ENCODE measurements around the gene GP1BB.

The GP1BB gene

GRCh38 chr22:19727310-19728150 lies 4.2 kb downstream of the GP1BB start:
- no peak for DNase-seq (ENCODE audit: low read depth)

DNA sequence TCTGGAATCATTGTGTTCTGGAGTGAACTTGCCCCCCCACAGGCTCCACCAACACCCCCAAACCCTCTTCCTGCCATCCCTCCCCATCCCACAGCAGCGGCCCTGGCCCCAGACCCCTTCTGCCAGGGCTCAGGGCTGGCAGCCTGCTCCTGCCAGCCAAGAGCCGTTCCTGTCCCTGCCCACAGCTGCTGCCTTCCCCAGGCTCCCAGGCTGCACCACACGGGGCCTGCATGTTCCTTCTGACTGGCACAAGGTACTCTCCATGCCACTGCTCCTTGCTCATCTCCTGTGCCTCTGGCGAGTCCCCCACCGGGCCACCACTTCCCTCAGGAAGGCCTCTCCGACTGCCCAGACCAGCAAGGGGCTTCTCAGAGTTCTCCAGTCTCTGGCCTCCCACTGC lies 4.9 kb downstream of the GP1BB start:
- no peak for DNase-seq (ENCODE audit: low read depth)

DNA sequence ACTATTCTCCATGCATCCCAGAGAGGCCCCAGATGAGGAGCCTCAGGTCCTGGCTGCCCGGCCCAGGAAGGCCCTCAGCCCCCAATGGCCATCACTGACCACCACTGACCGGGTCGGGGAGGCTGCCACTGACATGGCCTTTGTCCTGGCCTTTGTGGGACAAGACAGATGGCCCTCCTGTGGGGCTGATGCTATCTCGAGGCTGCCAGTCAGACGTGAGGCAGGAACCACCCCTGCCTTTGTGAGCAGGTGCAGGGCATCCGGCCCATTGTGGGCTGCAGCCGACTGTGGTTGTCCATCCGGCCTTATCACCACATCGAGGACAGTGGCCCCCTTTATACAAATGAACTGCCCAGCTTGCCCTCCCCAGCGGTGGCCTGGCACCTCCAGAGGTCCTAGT lies 5.5 kb downstream of the GP1BB start:
- no peak for DNase-seq (ENCODE audit: low read depth)

GRCh38 chr22:19729507-19729906 lies 6.2 kb downstream of the GP1BB start:
- DNase-seq (ENCODE audit: low read depth) = no peak

DNA sequence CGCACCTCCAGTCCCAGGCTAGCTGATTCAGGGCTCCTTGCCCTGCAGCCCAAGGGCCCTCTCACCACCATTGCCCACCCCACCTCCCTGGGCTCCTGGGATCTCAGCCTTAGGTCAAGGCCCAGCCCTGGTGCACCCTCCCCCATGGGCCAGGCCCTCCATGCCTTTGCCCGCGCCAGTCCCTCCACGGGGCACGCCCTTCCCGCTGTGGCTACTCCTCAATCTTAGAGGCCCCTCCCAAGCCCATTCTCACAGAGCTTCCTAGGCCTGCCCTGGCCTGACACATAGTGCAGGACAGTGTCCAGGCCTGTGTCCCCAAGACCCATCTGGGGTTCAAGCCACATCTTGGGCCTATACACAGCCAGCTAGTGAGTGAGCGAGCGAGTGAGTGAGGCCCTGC lies 6.9 kb downstream of the GP1BB start:
- DNase-seq (ENCODE audit: low read depth) = no peak

DNA sequence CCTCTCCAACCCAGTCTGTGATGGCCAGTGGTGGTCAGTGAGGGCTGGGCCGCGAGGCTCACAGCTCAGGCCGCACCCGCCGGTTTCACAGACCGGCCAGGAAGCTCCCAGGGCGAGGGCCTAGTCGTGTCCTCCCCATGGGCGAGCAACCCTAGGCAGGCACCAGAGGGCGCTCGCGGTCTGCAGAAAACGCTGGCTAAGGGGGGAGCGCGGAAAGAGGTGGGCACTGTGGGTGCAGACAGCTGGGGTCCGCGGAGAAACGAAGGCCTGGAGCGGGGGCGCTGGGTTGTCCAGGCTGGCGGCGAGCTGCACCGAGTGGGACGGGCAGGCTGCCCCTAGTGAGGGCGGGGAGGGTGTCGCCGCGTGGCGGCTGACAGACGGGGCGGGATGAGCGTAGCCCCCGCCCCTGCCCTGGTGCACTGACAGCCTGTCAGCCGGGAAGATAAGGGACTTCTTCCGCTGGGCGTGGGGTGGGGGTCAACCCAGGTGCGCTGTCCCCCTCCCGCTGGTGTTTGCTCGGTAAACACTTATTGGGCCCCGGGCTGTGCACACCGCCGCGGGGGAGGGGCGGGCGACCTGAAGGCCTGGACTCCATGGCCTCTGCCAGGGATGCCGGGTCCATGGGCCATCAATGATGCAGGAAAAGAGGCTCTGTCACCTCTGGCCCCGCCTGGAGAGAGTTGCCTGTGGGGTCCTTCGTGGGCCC lies 7.5 kb downstream of the GP1BB start:
- DNase-seq (ENCODE audit: low read depth) = peak; percentile 86

GRCh38 chr22:19731361-19732135 lies 8.2 kb downstream of the GP1BB start:
- no peak for DNase-seq (ENCODE audit: low read depth)

GRCh38 chr22:19732403-19733113 lies 9.2 kb downstream of the GP1BB start:
- no peak for DNase-seq (ENCODE audit: low read depth)

DNA sequence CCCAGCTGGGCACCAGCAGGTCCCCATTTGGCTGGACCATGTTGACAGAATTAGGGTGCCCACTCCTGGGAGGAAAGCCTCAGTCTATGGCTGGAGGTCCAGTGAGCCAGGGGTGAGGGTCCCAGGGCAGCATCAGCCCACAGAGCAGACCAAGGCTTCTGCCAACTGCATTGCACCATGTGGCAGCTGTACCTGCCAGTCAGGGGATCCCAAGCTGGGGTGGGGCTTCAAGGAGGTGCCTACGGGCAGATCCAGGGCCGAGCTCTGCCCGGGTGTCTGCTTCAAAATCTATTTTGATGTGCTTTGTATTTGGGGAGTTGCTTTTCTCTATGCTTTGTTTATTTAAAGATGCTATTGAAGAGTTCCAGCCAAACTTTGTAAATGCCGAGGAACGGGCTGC lies 10.4 kb downstream of the GP1BB start:
- DNase-seq (ENCODE audit: low read depth) = no peak

- DNase-seq (ENCODE audit: low read depth) = no peak
Observed at GRCh38 chr22:19734163-19734562, 10.8 kb downstream of the GP1BB start.

- no peak for DNase-seq (ENCODE audit: low read depth)
Observed at GRCh38 chr22:19734837-19735382, 11.6 kb downstream of the GP1BB start.

DNA sequence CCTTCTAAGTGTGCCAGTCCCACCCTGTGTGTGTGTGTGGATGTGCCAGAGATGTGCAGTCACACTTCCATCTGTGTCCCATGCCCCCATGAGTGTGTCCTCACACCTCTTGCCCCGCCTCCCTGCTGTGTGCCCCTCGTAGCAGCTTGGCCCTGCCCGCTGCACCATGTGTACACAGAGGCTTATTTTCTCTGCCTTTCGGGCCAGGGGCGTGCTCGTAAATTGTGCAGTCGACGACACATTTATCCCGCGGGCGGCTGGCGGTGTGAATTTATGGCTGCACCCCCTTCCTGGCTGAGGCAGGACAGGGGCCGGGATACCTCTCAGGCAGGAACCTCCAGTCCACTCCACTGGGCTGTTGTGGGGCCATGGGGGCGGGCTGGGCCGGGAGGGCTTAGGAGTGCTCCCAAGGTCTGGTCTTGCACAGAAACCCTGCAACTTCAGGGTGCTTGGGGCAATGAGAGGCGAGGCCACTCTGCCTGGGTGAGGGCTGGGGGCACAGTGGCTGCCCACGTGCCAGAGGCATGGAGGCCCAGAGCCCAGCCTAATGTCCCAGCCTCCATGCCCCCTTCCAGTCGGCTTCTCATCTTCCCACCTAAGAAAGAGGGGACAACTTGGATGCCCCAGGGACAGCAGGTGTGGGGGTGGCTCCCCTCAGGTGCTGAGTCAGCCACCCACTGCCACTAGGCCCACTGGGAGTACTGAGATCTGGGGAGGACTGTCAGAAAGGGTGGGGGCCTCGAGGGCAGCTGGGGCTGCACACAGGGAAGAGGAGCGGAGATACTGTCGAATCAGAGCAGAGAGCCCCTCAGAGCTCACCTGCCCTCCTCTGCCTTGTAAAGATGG lies 12.5 kb downstream of the GP1BB start:
- DNase-seq (ENCODE audit: low read depth) = no peak

DNA sequence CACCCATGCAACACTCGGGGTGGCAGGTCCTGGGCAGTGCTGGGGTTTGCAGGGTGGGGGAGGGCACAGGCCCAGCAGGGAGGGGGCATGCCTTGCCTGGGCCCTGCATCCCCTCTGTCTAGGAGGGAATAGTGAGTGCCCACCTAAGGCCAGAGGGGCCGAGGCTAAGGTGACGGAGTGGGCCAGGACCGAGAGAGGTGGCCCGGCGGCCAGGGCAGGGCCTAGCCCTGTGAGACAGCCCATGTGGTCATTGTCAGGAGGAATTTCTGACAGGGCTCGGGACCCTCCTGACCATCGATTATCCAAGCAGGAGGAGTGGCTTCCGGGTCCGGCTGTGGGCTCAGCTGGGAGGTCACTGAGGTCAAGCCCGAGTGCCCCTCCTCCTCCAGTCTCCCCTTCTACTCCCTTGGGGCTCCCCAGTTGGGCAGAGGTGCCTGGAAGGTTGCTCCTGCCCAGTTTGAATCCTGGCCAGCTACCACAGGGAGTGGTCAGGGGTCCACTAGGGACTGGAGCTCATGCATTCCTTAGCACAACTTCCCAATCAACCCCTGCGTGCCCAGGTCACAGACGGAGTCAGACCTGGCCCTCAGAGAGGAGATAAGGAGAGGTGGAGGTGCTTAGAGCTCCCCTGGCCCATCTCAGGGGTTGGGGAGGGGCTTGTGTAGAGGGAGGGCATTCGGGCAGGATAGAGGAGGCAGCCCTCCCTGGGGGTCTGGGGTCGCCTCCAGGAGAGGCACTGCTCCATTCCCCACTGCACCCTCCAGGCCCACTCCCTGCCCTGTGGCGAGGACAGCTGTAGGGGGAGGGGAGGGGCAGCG lies 14.7 kb downstream of the GP1BB start:
- no peak for DNase-seq (ENCODE audit: low read depth)

DNA sequence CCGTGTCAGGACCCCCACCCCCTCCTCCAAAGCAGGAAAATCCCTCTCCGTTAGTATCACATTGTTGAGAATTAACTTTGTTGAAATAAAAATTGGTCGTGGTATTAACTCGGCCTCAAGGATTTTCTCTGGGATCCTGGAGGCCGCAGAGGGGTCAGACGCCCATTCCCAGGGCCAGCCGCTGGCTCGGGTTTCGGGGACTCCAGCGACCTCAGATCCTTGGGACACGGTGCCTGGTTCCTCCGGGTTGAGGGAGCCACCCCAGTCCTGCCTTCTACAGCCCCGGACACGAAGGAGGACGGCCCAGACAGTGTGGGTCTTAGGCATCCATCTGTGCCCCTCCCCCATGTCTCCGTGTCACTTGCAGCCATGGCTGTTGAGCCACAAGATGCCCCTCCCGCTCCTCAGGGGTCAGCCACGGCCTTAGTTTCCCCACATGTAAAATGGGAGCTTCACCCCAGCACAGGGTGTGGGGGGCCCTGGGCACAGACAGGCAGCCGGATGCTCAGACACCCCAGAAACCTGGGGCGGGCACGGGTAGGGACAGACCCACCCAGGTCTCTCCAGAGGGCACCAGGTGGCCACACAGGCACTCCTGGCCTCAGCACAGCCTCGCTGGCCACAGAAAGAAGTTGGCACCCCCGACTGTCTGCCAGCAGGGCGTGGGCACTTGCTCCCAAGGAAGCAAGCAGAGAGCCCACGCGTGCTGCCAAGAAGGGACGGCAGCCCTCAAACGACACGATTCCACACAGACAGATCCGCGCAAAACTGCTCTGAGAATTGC lies 15.5 kb downstream of the GP1BB start:
- no peak for DNase-seq (ENCODE audit: low read depth)

DNA sequence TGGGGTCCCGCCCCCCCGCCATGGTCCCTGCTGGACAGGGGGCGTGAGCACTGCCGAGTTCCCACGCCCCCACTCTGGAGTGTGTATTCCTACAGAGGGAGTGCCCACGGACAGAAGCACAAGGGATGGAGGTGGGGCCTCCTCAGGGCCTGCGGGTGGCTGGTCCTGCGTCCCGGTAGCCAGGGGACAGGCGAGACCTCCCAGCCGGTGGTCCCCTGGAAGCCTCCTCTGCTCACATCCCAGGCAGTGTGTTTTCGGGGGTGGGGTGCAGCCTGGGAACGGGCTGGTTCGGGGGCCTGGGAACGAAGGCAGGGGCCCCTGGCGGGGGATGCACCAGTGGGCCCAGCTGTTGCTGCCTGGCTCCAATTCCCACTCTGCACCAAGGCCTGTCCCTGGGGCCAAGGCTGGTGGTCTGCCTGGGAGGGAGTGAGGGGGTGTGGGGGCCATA lies 16.1 kb downstream of the GP1BB start:
- DNase-seq (ENCODE audit: low read depth) = no peak

DNA sequence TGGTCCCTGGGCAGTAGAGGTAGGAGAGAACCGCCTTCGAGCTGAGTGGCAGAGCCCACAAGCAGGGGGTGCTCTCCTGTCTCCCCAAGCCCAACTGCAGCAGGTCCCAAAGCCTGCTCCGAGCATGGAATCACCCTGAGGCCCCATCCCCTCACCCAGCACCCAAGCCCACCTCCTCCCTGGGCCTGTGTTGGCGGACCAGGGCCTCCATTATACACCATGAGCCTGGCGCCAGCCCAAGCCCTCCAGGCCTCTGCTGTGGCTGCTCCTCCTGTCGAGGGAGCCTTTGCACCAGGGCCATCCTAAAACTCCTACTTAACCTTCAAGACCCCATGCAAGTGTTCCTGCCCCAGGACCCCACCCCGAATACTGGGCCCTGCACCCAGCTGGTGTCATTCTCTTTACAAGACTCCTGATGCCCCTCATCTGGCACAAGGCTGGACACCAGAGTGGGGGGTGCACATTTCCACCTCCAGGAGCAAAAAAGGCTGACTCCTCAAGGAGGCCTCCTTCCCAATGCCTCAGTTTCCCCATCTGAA lies 16.6 kb downstream of the GP1BB start:
- no peak for DNase-seq (ENCODE audit: low read depth)

GRCh38 chr22:19740586-19740985 lies 17.2 kb downstream of the GP1BB start:
- no peak for DNase-seq (ENCODE audit: low read depth)

- no peak for DNase-seq (ENCODE audit: low read depth)
Observed at GRCh38 chr22:19741053-19741452, 17.7 kb downstream of the GP1BB start.

Data from stimulated activated CD8-positive, alpha-beta memory T cell treated with anti-CD3 and anti-CD28 coated beads, Interleukin-15, amount 100 ng/mL, for 24 hours (primary cell).